HepG2 (cell line): ENCODE data around the gene GMEB1. TPM values are rescaled to one million over a fixed set of nuclear protein-coding genes. Genes with fewer than 3 reads are reported as not detected.
A peak's percentile ranks its signal among the peaks of the same experiment; 100 is the strongest.

Experiments
- ADNP ChIP-seq: sonication (generic); formaldehyde crosslinking; IDR thresholded peaks from 2 replicates; pipeline ENCODE4 v1.4.0; 2020; ENCODE audit warnings: missing genetic modification reagents
- AGO1 ChIP-seq: fragments of 200-400 bp; formaldehyde crosslinking; IDR thresholded peaks from 2 replicates; pipeline ENCODE4 v1.6.1; 2017; ENCODE audit warnings: mild to moderate bottlenecking, low read depth, low read length, moderate library complexity; ENCODE audit not compliant: poor library complexity, severe bottlenecking
- FOXP1 ChIP-seq, 2 experiments: fragments of 450-650 bp in 1 of 2; IDR thresholded peaks; 2 replicates each; pipeline ENCODE4 v1.6.1; 2017 to 2018; ENCODE audit warnings: antibody characterized with exemption in 1 of 2
- HHEX ChIP-seq: IDR thresholded peaks from 2 replicates; pipeline ENCODE4 v1.6.1; 2016; ENCODE audit warnings: control low read depth
- MXI1 ChIP-seq: IDR thresholded peaks from 3 replicates; pipeline ENCODE4 v1.6.1; 2012; ENCODE audit warnings: low read depth, low read length, inconsistent platforms, borderline replicate concordance
- MYPOP ChIP-seq: sonication (generic); formaldehyde crosslinking; IDR thresholded peaks from 2 replicates; pipeline ENCODE4 v1.8.1; 2023; ENCODE audit warnings: mild to moderate bottlenecking, moderate library complexity, missing genetic modification reagents
- NFYC ChIP-seq: IDR thresholded peaks from 2 replicates; pipeline ENCODE4 v1.6.1; 2016; ENCODE audit warnings: missing genetic modification reagents, missing compliant biosample characterization
- SATB2 ChIP-seq: sonication (generic); formaldehyde crosslinking; IDR thresholded peaks from 2 replicates; pipeline ENCODE4 v1.5.0; 2020; ENCODE audit warnings: missing genetic modification reagents
- TEAD3 ChIP-seq: optimal IDR thresholded peaks from 2 replicates; pipeline ENCODE3; 2016; ENCODE audit warnings: borderline replicate concordance
- ZNF101 ChIP-seq: sonication (generic); formaldehyde crosslinking; IDR thresholded peaks from 2 replicates; pipeline ENCODE4 v1.4.0; 2020; ENCODE audit warnings: mild to moderate bottlenecking, low read depth, missing genetic modification reagents, borderline replicate concordance
- ZNF333 ChIP-seq: sonication (generic); formaldehyde crosslinking; IDR thresholded peaks from 2 replicates; pipeline ENCODE4 v1.4.0; 2020; ENCODE audit warnings: mild to moderate bottlenecking, missing genetic modification reagents, borderline replicate concordance
- ZNF605 ChIP-seq: sonication (generic); formaldehyde crosslinking; IDR thresholded peaks from 2 replicates; pipeline ENCODE4 v1.8.0; 2022; ENCODE audit warnings: mild to moderate bottlenecking, missing genetic modification reagents
- ZNF782 ChIP-seq: sonication (generic); formaldehyde crosslinking; IDR thresholded peaks from 2 replicates; pipeline ENCODE4 v1.4.0; 2020; ENCODE audit warnings: missing genetic modification reagents, mild to moderate bottlenecking, borderline replicate concordance
- polyA plus RNA-seq, 8 experiments: library from polyadenylated mRNA; depleted of rRNA in 3 of 8; stranded (reverse) in 7 of 8; unstranded in 1 of 8; fragments of >200 nt; fragmentation: Illumina TruSeq in 4 of 8; extraction: Trizol in 4 of 8; gene quantifications; 2 replicates each; pipeline versions ENCODE4 v1.2.1 to v1.2.3, GENCODE V29; 2011 to 2016; ENCODE audit warnings: low read depth in 4 of 8, missing spikeins in 1 of 8, mixed read lengths in 1 of 8; ENCODE audit not compliant: insufficient read depth in 1 of 8
- total RNA-seq, 5 experiments: library from RNA; depleted of rRNA; stranded (reverse); fragments of >200 nt; fragmentation: Illumina TruSeq; extraction: Trizol; gene quantifications; 2 replicates each; pipeline ENCODE4 v1.2.3, GENCODE V29; 2016; ENCODE audit warnings: low read depth in 1 of 5
- TF ChIP-seq, protein P1 (sequence below), 2 experiments: IDR thresholded peaks; 2 replicates each; pipeline ENCODE4 v1.6.1; 2011 to 2012; ENCODE audit warnings: low read length in 2 of 2, borderline replicate concordance in 1 of 2, low read depth in 1 of 2, mild to moderate bottlenecking in 1 of 2, moderate library complexity in 1 of 2
- TF ChIP-seq, protein P2 (sequence below): IDR thresholded peaks from 2 replicates; pipeline ENCODE4 v1.6.1; 2016; ENCODE audit warnings: control low read depth
- TF ChIP-seq, protein P3 (sequence below): sonication (generic); formaldehyde crosslinking; IDR thresholded peaks from 2 replicates; pipeline ENCODE4 v1.4.0; 2020; ENCODE audit warnings: missing genetic modification reagents, mild to moderate bottlenecking, borderline replicate concordance
- TF ChIP-seq, protein P4 (sequence below): sonication (generic); formaldehyde crosslinking; conservative IDR thresholded peaks from 2 replicates; pipeline ENCODE4 v1.4.0; 2020; ENCODE audit warnings: mild to moderate bottlenecking, missing genetic modification reagents, moderate library complexity

Gene GMEB1
- total and polyA plus RNA-seq, 2 of the 13 experiments (the other 11 are each of a cell fraction or from before 2014, with no cell fraction given): 3.0 to 6.0 TPM

GRCh38 chr1:28646040-28646439, 22.5 kb upstream of the GMEB1 start (continued):
- no peak for TF ChIP-seq HHEX
- TF ChIP-seq MYPOP (CRISPR knock-in tag): no peak
- TF ChIP-seq, protein P1, sequence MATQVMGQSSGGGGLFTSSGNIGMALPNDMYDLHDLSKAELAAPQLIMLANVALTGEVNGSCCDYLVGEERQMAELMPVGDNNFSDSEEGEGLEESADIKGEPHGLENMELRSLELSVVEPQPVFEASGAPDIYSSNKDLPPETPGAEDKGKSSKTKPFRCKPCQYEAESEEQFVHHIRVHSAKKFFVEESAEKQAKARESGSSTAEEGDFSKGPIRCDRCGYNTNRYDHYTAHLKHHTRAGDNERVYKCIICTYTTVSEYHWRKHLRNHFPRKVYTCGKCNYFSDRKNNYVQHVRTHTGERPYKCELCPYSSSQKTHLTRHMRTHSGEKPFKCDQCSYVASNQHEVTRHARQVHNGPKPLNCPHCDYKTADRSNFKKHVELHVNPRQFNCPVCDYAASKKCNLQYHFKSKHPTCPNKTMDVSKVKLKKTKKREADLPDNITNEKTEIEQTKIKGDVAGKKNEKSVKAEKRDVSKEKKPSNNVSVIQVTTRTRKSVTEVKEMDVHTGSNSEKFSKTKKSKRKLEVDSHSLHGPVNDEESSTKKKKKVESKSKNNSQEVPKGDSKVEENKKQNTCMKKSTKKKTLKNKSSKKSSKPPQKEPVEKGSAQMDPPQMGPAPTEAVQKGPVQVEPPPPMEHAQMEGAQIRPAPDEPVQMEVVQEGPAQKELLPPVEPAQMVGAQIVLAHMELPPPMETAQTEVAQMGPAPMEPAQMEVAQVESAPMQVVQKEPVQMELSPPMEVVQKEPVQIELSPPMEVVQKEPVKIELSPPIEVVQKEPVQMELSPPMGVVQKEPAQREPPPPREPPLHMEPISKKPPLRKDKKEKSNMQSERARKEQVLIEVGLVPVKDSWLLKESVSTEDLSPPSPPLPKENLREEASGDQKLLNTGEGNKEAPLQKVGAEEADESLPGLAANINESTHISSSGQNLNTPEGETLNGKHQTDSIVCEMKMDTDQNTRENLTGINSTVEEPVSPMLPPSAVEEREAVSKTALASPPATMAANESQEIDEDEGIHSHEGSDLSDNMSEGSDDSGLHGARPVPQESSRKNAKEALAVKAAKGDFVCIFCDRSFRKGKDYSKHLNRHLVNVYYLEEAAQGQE (IDR thresholded peaks at IDR 0.05; ENCODE audit: borderline replicate concordance in 1 of 2, low read depth in 1 of 2, low read length in 2 of 2): no peak
- TF ChIP-seq NFYC (CRISPR knock-in tag): no peak
- no peak for TF ChIP-seq ZNF605 (CRISPR knock-in tag)
- TF ChIP-seq, protein P2, sequence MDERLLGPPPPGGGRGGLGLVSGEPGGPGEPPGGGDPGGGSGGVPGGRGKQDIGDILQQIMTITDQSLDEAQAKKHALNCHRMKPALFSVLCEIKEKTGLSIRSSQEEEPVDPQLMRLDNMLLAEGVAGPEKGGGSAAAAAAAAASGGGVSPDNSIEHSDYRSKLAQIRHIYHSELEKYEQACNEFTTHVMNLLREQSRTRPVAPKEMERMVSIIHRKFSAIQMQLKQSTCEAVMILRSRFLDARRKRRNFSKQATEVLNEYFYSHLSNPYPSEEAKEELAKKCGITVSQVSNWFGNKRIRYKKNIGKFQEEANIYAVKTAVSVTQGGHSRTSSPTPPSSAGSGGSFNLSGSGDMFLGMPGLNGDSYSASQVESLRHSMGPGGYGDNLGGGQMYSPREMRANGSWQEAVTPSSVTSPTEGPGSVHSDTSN (CRISPR knock-in tag): peak; percentile 60; the same call in 1 of the 2 replicates
- TF ChIP-seq, protein P3, sequence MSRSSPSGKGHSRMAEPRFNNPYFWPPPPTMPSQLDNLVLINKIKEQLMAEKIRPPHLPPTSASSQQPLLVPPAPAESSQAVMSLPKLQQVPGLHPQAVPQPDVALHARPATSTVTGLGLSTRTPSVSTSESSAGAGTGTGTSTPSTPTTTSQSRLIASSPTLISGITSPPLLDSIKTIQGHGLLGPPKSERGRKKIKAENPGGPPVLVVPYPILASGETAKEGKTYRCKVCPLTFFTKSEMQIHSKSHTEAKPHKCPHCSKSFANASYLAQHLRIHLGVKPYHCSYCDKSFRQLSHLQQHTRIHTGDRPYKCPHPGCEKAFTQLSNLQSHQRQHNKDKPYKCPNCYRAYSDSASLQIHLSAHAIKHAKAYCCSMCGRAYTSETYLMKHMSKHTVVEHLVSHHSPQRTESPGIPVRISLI (CRISPR knock-in tag): peak; percentile 82
- TF ChIP-seq FOXP1 (IDR thresholded peaks at IDR 0.05): peak; percentile 71; the same call in 1 of the 2 replicates
- TF ChIP-seq FOXP1 (CRISPR knock-in tag; IDR thresholded peaks at IDR 0.05): 0 out of 2 replicates have a peak, but pooled peaks have one; percentile 46
- no peak for TF ChIP-seq ZNF333 (CRISPR knock-in tag)
- TF ChIP-seq ADNP (CRISPR knock-in tag): no peak
- peak; percentile 98 for TF ChIP-seq TEAD3 (CRISPR knock-in tag)
- TF ChIP-seq, protein P4, sequence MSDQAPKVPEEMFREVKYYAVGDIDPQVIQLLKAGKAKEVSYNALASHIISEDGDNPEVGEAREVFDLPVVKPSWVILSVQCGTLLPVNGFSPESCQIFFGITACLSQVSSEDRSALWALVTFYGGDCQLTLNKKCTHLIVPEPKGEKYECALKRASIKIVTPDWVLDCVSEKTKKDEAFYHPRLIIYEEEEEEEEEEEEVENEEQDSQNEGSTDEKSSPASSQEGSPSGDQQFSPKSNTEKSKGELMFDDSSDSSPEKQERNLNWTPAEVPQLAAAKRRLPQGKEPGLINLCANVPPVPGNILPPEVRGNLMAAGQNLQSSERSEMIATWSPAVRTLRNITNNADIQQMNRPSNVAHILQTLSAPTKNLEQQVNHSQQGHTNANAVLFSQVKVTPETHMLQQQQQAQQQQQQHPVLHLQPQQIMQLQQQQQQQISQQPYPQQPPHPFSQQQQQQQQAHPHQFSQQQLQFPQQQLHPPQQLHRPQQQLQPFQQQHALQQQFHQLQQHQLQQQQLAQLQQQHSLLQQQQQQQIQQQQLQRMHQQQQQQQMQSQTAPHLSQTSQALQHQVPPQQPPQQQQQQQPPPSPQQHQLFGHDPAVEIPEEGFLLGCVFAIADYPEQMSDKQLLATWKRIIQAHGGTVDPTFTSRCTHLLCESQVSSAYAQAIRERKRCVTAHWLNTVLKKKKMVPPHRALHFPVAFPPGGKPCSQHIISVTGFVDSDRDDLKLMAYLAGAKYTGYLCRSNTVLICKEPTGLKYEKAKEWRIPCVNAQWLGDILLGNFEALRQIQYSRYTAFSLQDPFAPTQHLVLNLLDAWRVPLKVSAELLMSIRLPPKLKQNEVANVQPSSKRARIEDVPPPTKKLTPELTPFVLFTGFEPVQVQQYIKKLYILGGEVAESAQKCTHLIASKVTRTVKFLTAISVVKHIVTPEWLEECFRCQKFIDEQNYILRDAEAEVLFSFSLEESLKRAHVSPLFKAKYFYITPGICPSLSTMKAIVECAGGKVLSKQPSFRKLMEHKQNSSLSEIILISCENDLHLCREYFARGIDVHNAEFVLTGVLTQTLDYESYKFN (CRISPR knock-in tag): no peak
- no peak for TF ChIP-seq SATB2 (CRISPR knock-in tag)
- peak; percentile 22; the same call in 1 of the 3 replicates for TF ChIP-seq MXI1
- TF ChIP-seq ZNF782 (CRISPR knock-in tag): no peak
- no peak for TF ChIP-seq ZNF101
- TF ChIP-seq AGO1: no peak
- TF ChIP-seq, all 625 proteins: peak for 46
